Putamen (tissue), 1 donor: ENCODE measurements around the gene RNF146.
"Not testable (repeated sequence)": the region's sequence is repeated elsewhere in the genome, so short reads cannot be mapped to it uniquely, and the experiment has no call there.

Source experiments
- DNase-seq: peaks from one replicate; pipeline ENCODE4 v3.0.0-alpha.2; 2016; ENCODE audit warnings: low spot score

The RNF146 gene

GRCh38 chr6:127266178-127266891 is at the start of gene RNF146:
Gene RNF146 (plus strand): TSS chr6:127266864. CDS start chr6:127280339, 13,475 bp downstream.
- peak; percentile 87 for DNase-seq

GRCh38 chr6:127219869-127220268 is 46.8 kb upstream of the RNF146 start:
- no peak for DNase-seq

DNA sequence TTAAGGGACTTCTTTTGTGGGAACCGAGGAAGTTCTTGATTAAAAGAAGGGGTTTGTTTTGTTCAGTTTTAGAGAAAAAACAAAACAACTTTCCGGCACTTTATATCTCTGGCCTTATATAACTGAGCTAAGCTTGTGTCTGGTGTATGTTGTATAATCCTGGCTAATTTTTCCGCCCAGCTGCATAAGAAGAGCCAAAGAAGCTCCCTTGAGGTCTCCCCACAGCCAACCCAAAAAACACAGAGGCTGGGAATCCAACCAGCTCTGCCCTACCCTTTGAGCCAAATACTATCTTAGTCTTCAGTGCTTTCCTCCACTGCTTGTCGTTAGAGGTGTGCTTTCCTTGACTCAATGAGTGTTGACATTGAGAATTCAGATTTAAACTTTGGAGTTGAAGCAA is 45.5 kb upstream of the RNF146 start:
- DNase-seq: no peak

GRCh38 chr6:127222418-127222817 is 44.2 kb upstream of the RNF146 start:
- no peak for DNase-seq

DNA sequence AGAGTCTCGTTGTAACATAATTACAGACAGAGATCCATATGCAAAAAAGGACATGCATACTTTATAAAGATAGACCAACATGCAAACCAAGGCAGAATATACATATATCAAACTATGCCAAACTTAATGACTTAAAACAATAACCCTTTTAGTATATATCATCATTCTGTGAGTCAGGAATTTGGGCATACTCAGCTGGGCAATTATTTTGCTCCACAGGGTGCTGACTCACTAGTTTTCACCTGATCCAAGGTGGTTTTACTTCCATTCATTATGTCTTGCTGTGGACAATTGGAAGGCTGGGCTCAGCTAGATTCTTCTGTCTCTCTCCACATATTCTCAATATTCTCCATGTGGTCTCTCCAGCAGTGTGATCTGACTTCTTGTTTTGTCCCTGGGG is 41.2 kb upstream of the RNF146 start:
- DNase-seq: no peak

DNA sequence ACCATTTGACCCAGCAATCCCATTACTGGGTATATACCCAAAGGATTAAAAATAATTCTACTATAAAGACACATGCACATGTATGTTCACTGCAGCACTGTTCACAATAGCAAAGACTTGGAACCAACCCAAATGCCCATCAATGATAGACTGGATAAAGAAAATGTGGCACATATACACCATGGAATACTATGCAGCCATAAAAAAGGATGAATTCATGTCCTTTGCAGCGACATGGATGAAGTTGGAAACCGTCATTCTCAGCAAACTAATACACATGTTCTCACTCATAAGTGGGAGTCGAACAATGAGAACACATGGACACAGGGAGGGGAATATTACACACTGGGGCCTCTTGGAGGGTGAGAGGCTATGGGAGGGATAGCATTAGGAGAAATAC is 32.8 kb upstream of the RNF146 start:
- DNase-seq: not testable (repeated sequence)

- DNase-seq: no peak
Measured at GRCh38 chr6:127243501-127243900, 23.2 kb upstream of the RNF146 start.

GRCh38 chr6:127247114-127248096 is 19.3 kb upstream of the RNF146 start:
- DNase-seq: no peak

- no peak for DNase-seq
Measured at GRCh38 chr6:127249621-127250020, 17.0 kb upstream of the RNF146 start.

GRCh38 chr6:127255286-127255685 is 11.4 kb upstream of the RNF146 start:
- no peak for DNase-seq

DNA sequence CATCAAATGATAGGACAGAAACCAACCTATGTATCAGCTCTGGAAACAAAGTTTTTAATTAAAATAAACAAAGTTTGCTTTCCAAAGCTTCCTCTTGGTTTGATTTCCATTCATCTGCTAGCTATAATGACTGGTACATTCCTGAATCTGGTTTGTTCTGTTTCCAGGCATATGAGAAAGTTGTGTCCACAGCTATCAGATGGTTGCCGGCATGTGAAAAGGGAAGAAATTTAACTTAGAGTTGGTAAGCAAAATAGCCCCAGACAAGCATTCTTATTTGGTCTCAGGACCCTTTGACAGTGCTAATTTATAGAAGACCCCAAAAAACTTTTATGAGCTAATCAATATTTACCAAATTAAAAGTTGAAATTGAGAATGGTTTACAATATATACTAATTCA is 3.8 kb upstream of the RNF146 start:
- DNase-seq: no peak

DNA sequence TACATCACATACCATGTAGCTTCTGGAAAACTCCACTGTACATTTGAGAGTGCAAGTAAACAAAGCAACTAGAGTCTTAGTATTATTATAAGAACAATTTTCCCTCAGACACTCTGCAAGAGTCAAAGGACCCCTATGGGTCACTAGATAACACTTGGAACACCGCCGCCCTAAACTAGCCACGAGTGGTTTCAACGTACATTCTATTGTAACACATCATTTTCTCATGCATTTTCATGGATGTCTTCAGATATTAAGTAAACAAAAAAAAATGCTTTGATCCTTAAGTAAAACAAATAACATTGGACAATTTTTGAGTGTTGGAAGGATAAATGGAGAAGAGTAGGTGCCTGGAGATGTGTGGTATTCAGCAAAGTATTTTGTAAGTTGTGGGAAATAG is 3.2 kb upstream of the RNF146 start:
- no peak for DNase-seq

DNA sequence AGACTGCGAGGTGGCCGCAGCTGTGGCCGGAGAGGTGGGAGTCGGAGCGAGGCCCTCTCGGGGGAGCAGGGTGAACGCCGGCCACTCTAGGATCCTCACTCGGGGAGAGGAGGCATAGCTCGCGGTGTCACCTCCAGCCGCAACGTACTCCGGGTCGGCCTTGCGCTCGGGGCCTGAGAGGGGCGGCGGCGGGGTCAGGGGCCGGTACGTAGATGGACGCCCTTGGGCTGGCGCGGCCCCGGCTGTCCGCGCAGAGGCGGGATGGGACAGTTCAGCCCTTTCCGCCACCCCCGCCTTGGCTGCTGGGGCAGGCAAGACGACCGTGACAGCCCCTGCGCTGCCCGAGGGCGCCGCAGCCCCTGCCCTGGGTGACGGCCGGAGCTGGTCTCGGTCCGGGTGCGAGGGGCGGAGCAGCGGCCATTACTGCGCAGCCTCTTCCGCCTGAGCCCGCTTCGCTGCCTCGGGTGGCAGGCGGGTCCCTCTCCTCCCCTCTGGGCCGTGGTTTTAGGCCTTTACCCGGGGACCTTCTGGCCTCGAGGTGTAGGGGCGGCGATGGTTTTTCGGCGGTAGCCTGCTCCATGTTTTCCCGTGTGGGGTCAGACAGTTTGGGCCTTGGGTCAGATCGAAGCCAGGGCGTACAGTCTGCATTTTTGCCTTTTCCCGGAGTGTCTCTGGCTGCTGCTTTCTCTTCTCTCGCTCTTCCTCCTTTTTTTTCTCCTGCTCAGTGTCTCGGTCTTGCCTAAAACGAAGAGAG is 405 bp downstream of the RNF146 start:
- no peak for DNase-seq

- no peak for DNase-seq
Measured at GRCh38 chr6:127267646-127268625, 1.3 kb downstream of the RNF146 start.

DNA sequence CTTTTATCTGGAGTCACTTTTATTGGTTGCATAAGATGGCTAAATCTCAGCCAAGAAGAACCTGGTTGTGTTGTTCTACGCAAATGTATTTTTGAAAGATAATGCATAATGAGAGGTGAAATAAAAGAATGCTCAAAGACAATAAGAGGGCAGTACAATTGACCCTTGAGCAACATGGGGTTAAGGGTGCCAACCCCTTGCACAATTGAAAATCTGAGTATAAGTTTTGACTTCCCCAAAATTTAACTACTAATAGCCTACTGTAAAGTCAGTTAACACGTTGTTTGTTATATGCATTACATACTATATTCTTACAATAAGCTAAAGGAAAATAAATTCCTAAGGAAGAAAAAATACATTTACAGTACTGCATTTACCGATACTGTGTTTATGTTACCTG is 5.9 kb downstream of the RNF146 start:
- no peak for DNase-seq

DNA sequence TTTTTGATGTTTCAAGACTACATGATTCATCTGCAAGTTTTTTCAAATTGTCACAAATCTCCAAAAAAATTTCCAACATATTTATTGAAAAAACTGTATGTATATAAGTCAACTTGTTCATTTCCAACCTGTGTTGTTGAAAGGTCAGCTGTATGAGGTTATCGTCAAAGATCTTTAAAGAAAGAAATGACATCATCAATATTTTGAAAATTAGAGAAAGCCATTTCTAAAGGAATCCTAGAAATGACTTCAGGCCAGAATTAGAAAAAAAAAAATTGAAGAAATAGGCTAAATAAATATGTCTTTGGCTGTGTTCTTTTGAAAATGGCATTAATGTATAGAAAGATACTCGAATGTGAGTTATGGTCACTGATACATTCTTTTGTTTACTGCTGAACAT is 6.8 kb downstream of the RNF146 start:
- no peak for DNase-seq

GRCh38 chr6:127276331-127276730 is 9.7 kb downstream of the RNF146 start:
- DNase-seq: no peak

DNA sequence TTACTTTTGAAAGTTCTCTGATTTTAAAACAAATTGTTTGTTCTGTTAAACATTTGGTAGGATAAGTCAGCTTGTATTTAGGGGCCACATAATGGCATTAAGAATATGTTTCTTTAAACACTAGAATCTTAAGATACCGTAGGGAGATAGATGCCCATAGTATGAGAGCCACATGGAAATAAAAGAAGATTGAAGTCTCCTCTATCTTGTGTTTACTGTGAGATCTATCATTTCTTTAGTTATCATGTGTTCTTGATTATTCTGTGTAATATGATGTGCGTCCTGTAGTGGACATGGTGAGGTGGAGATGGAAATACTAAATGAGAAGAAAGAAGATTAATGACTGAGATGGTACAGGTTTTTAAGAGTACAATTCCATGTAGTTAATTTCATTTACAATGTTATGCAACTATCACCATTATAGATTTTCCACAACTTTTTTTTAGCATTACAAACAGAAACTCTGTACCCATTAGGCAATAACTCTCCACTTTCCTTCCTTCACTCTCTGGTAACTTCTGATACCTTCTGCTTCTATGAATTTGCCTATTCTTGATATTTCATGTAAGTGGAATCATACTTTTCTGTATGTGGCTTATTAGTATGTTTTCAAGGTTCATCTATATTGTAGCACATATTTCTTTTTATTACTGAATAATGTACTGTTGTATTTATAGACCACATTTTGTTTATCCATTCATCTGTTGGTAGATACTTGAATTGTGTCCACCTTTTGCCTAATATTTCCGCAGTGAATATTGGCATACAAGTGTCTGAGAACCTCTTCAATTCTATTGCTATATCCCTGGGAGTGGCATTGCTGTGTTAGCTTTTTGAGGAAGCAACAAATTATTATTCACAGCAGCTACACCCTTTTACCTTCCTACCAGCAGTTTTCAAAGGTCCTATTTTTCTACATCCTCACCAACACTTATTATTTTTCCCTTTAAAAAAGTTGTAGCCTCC is 11.5 kb downstream of the RNF146 start:
- no peak for DNase-seq

GRCh38 chr6:127279815-127280214 is 13.2 kb downstream of the RNF146 start:
- no peak for DNase-seq

GRCh38 chr6:127282184-127282583 is 15.5 kb downstream of the RNF146 start:
- DNase-seq: no peak
